Astrocyte (in vitro differentiated cells and primary cell): ENCODE measurements around the gene OCA2.

Experiments used
- CTCF ChIP-seq: IDR thresholded peaks from 2 replicates; pipeline ENCODE4 v1.5.1; 2011; ENCODE audit warnings: low read depth, mild to moderate bottlenecking, inconsistent platforms, low read length, moderate library complexity; ENCODE audit not compliant: insufficient read depth
- EZH2 ChIP-seq: IDR thresholded peaks from 2 replicates; pipeline ENCODE4 v1.6.1; 2012; ENCODE audit warnings: mild to moderate bottlenecking, low read length, inconsistent platforms; ENCODE audit not compliant: insufficient read depth

GRCh38 chr15:27734785-27735495, 364.2 kb downstream of the OCA2 start:
- TF ChIP-seq CTCF (no peak), EZH2 (no peak)
